AG09309 (cell line): ENCODE measurements around the gene KIR2DL3.
"Not testable (repeated sequence)": the region's sequence is repeated elsewhere in the genome, so short reads cannot be mapped to it uniquely, and the experiment has no call there.

Source experiments
- DNase-seq: peaks from one replicate; pipeline ENCODE4 v3.0.0-alpha.2; 2010; ENCODE audit warnings: low read depth
- H3K4me3 ChIP-seq: 2 replicates; pipeline ENCODE4 v1.5.1; 2011; ENCODE audit warnings: mild to moderate bottlenecking, low read depth, low read length, moderate library complexity; ENCODE audit not compliant: control insufficient read depth
- CTCF ChIP-seq: IDR thresholded peaks from 2 replicates; pipeline ENCODE4 v1.5.1; 2011; ENCODE audit warnings: mild to moderate bottlenecking, low read depth, low read length, inconsistent platforms; ENCODE audit not compliant: insufficient read depth, control insufficient read depth; ENCODE audit errors: missing control alignments

KIR2DL3 gene

GRCh38 chr19:54707962-54708361 lies 30.4 kb upstream of the KIR2DL3 start:
- H3K4me3 ChIP-seq, result no peak overlapping the region
- TF ChIP-seq CTCF, result no peak
- no peak for DNase-seq

- no peak for TF ChIP-seq CTCF
- no peak for DNase-seq
- H3K4me3 ChIP-seq, result no peak overlapping the region
Measured at GRCh38 chr19:54708781-54709180, 29.5 kb upstream of the KIR2DL3 start.

- TF ChIP-seq CTCF, result no peak
- no peak for DNase-seq
- H3K4me3 ChIP-seq, result no peak overlapping the region
Measured at GRCh38 chr19:54709212-54709948, 28.9 kb upstream of the KIR2DL3 start.

GRCh38 chr19:54709956-54710355 lies 28.4 kb upstream of the KIR2DL3 start:
- DNase-seq, H3K4me3 ChIP-seq: not testable (repeated sequence)

- H3K4me3 ChIP-seq, result no peak within 1 kb of the TSS
- no peak for DNase-seq
- no peak for TF ChIP-seq CTCF
Measured at GRCh38 chr19:54724142-54724541, 14.2 kb upstream of the KIR2DL3 start, which contains the start of gene KIR3DL3. Gene KIR3DL3 (plus strand): TSS chr19:54724442. CDS start chr19:54724497, 55 bp downstream.

- no peak overlapping the region for H3K4me3 ChIP-seq
- DNase-seq, result no peak
- TF ChIP-seq CTCF, result no peak
Measured at GRCh38 chr19:54724644-54725043, 13.7 kb upstream of the KIR2DL3 start.

GRCh38 chr19:54725321-54725720 lies 13.0 kb upstream of the KIR2DL3 start:
- no peak for DNase-seq
- H3K4me3 ChIP-seq, result no peak overlapping the region
- no peak for TF ChIP-seq CTCF
